GM23248 (cell line): Measurements from ENCODE around the gene GRHPR. TPM values are rescaled to one million over a fixed set of nuclear protein-coding genes. Genes with fewer than 3 reads are reported as not detected.
"Not testable (repeated sequence)": the region's sequence is repeated elsewhere in the genome, so short reads cannot be mapped to it uniquely, and the experiment has no call there.

ENCODE experiments used
- DNase-seq: peaks from one replicate; pipeline ENCODE4 v3.0.0-alpha.2; 2015
- H2AFZ ChIP-seq: fragments of 200-600 bp; sonication (generic); 2 replicates; pipeline ENCODE4 v1.6.1; 2016; ENCODE audit warnings: antibody characterized with exemption
- H3F3A ChIP-seq: fragments of 200-600 bp; sonication (generic); 2 replicates; pipeline ENCODE4 v1.6.1; 2016; ENCODE audit warnings: mild to moderate bottlenecking, antibody characterized with exemption, mixed run types; ENCODE audit not compliant: insufficient read depth
- H3K27ac ChIP-seq: fragments of 200-600 bp; sonication (generic); 2 replicates; pipeline ENCODE4 v1.5.1; 2016; ENCODE audit warnings: mild to moderate bottlenecking
- H3K27me3 ChIP-seq: fragments of 200-600 bp; sonication (generic); replicated peaks from 2 replicates; pipeline ENCODE4 v1.6.1; 2016; ENCODE audit warnings: mild to moderate bottlenecking; ENCODE audit not compliant: insufficient read depth
- H3K36me3 ChIP-seq: fragments of 200-600 bp; sonication (generic); 2 replicates; pipeline ENCODE4 v1.6.1; 2016; ENCODE audit warnings: low read depth, mild to moderate bottlenecking
- H3K4me1 ChIP-seq: fragments of 200-600 bp; sonication (generic); 2 replicates; pipeline ENCODE4 v1.6.1; 2016; ENCODE audit warnings: mild to moderate bottlenecking; ENCODE audit not compliant: insufficient read depth
- H3K4me2 ChIP-seq: fragments of 200-600 bp; sonication (generic); one replicate; pipeline ENCODE4 v1.6.1; 2016; ENCODE audit warnings: mild to moderate bottlenecking; ENCODE audit not compliant: unreplicated experiment
- H3K4me3 ChIP-seq: fragments of 200-600 bp; sonication (generic); 2 replicates; pipeline ENCODE4 v1.5.1; 2016; ENCODE audit warnings: mild to moderate bottlenecking
- H3K79me2 ChIP-seq: fragments of 200-600 bp; sonication (generic); 2 replicates; pipeline ENCODE4 v1.6.1; 2016; ENCODE audit warnings: mild to moderate bottlenecking; ENCODE audit not compliant: insufficient read depth
- H3K9ac ChIP-seq: fragments of 200-600 bp; sonication (generic); 2 replicates; pipeline ENCODE4 v1.6.1; 2016; ENCODE audit warnings: mild to moderate bottlenecking
- H3K9me2 ChIP-seq: fragments of 200-600 bp; sonication (generic); 2 replicates; pipeline ENCODE4 v1.6.1; 2016; ENCODE audit warnings: mixed run types, mild to moderate bottlenecking, moderate library complexity; ENCODE audit not compliant: insufficient read depth
- H3K9me3 ChIP-seq: fragments of 200-600 bp; sonication (generic); one replicate; pipeline ENCODE4 v1.6.1; 2017; ENCODE audit warnings: low read depth
- H4K20me1 ChIP-seq: fragments of 200-600 bp; sonication (generic); 2 replicates; pipeline ENCODE4 v1.6.0; 2016; ENCODE audit not compliant: insufficient read depth
- EZH2 ChIP-seq: fragments of 200-600 bp; sonication (generic); IDR thresholded peaks from 2 replicates; pipeline ENCODE4 v1.6.1; 2018; ENCODE audit warnings: antibody characterized with exemption, mild to moderate bottlenecking; ENCODE audit not compliant: insufficient read depth, poor library complexity, severe bottlenecking
- EZH2phosphoT487 ChIP-seq: fragments of 200-600 bp; sonication (generic); IDR thresholded peaks from 2 replicates; pipeline ENCODE4 v1.6.1; 2018; ENCODE audit warnings: antibody characterized with exemption, moderate library complexity, mild to moderate bottlenecking, low read depth; ENCODE audit not compliant: insufficient read depth
- WGBS, 2 experiments: methylation state at CpG; one replicate each; pipeline ENCODE4 v1.1.6; 2015 to 2017; ENCODE audit warnings: low lambda C conversion rate in 2 of 2, low coverage in 1 of 2; ENCODE audit errors: missing lambda C conversion rate in 2 of 2; 5-methylcytosine and 5-hydroxymethylcytosine counted together
- in situ Hi-C: fragments of 300-500 bp; cut with MboI; formaldehyde crosslinking; loops from 2 replicates; pipeline ENCODE4 v1.15.0; 2020
- polyA plus RNA-seq: library from polyadenylated mRNA; unstranded; fragments of >200 nt; fragmentation: Nextera tagmentation; extraction: Ambion mirVana; gene quantifications from 2 replicates; pipeline ENCODE4 v1.2.1, GENCODE V29; 2016
- total RNA-seq: library from RNA; depleted of rRNA; stranded (reverse); fragments of >200 nt; shearing (Covaris generic); gene quantifications from 2 replicates; pipeline ENCODE4 v1.2.3, GENCODE V29; 2014

Gene GRHPR
- total and polyA plus RNA-seq, 2 experiments from 2014 or later, result 124 to 146 TPM

DNA sequence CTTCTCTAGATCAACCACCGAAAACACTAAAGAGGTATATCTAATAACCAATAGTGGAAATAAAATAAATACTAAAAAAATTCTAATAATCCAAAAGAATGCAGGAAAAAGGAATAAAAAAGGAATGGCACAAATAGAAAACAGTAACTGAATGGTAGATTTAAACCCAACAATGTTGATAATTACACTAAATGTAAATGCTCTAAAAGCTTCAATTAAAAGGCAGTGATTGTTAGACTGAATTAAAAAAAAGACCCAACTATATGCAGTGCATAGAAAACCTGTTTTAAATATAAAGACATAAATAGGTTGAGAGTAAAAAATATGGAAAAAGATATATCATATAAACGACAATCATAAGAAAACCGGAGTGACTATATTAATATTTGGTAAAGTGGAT, 51.9 kb downstream of the GRHPR start:
- H2AFZ ChIP-seq, result no peak overlapping the region
- no peak overlapping the region for H3K9ac ChIP-seq
- 85 to 86% methylated on average over 3 of the region's 3 CpGs for WGBS, 2 experiments
- TF ChIP-seq EZH2 (no peak), EZH2phosphoT487 (no peak)
- H3K9me2 ChIP-seq, result no peaks in the 10 kb centered on the region
- H3K27ac ChIP-seq, result no peak overlapping the region
- no peaks in the 10 kb centered on the region for H3K79me2 ChIP-seq
- no peak overlapping the region for H3K4me3 ChIP-seq
- H3K4me2 ChIP-seq, result no peak overlapping the region
- no peak for DNase-seq
- no peaks in the 10 kb centered on the region for H3K36me3 ChIP-seq
- no peaks in the 10 kb centered on the region for H4K20me1 ChIP-seq
- peaks cover 31% of the 10 kb centered on the region for H3F3A ChIP-seq
- in situ Hi-C loops, result no loop called here
- H3K4me1 ChIP-seq, result peaks cover 11% of the 10 kb centered on the region
- H3K27me3 ChIP-seq, result no peaks in the 10 kb centered on the region
- H3K9me3 ChIP-seq, result no peaks in the 10 kb centered on the region

GRCh38 chr9:37476930-37477329, 54.4 kb downstream of the GRHPR start:
- Histone ChIP-seq H3K27me3 (no peaks in the 10 kb centered on the region), H3K4me3 (no peak overlapping the region), H3K4me2 (no peak overlapping the region), H3K79me2 (no peaks in the 10 kb centered on the region), H3F3A (peaks cover 16% of the 10 kb centered on the region), H4K20me1 (no peaks in the 10 kb centered on the region), H3K9me3 (no peaks in the 10 kb centered on the region), H3K27ac (no peak overlapping the region), H3K36me3 (no peaks in the 10 kb centered on the region), H2AFZ (no peak overlapping the region), H3K9me2 (no peaks in the 10 kb centered on the region), H3K9ac (no peak overlapping the region), H3K4me1 (peaks cover under 1% of the 10 kb centered on the region)
- 73 to 76% methylated on average over 7 to 11 of the region's 11 CpGs for WGBS, 2 experiments
- in situ Hi-C loops, result loop anchor here (25.0 kb wide), 1 partner anchor 910 kb away; the partner anchor contains the start of gene ALDH1B1
- TF ChIP-seq EZH2 (no peak), EZH2phosphoT487 (no peak)
- DNase-seq, result no peak

GRCh38 chr9:37477443-37477842, 54.9 kb downstream of the GRHPR start:
- not testable (repeated sequence) for H3K4me2 ChIP-seq, DNase-seq, H3K79me2 ChIP-seq, H3K27me3 ChIP-seq, H3K9ac ChIP-seq, H3K9me3 ChIP-seq, H3K4me1 ChIP-seq, H2AFZ ChIP-seq, H4K20me1 ChIP-seq, H3K9me2 ChIP-seq, H3K4me3 ChIP-seq, H3K27ac ChIP-seq, H3K36me3 ChIP-seq
- in situ Hi-C loops, result loop anchor here (25.0 kb wide), 1 partner anchor 910 kb away; the partner anchor contains the start of gene ALDH1B1
- peaks cover 12% of the 10 kb centered on the region for H3F3A ChIP-seq
- 96 to 97% methylated on average over 4 of the region's 4 CpGs for WGBS, 2 experiments

DNA sequence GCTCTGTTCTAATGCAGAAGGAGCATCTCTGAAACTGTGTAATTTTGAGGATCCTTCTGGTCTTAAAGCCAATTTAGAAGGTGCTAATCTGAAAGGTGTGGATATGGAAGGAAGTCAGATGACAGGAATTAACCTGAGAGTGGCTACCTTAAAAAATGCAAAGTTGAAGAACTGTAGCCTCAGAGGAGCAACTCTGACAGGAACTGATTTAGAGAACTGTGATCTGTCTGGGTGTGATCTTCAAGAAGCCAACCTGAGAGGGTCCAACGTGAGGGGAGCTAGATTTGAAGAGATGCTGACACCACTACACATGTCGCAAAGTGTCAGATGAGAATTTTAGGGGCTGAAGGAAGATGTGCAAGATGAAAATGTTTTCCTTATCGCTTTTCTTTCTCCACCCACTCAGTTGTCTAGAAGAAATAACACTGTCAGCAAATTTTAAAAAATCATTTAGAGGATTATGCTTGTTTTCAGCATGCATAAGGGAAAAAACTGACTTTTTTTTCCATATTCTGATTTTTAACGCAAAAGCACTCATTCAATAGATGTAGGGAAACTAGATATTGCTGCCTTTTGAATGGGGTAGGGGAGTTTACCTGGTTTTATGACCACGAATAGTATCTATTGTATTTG, 55.6 kb downstream of the GRHPR start:
- 50 to 55% methylated on average over 5 of the region's 5 CpGs for WGBS, 2 experiments
- not testable (repeated sequence) for H3K9me2 ChIP-seq, H3K4me3 ChIP-seq, H3K4me1 ChIP-seq, H4K20me1 ChIP-seq, H3K4me2 ChIP-seq, H3K27me3 ChIP-seq, H3K79me2 ChIP-seq, DNase-seq, H2AFZ ChIP-seq, H3F3A ChIP-seq, H3K9ac ChIP-seq, H3K36me3 ChIP-seq, H3K27ac ChIP-seq, H3K9me3 ChIP-seq
- in situ Hi-C loops, result loop anchor here (25.0 kb wide), 1 partner anchor 909 kb away; the partner anchor contains the start of gene ALDH1B1

DNA sequence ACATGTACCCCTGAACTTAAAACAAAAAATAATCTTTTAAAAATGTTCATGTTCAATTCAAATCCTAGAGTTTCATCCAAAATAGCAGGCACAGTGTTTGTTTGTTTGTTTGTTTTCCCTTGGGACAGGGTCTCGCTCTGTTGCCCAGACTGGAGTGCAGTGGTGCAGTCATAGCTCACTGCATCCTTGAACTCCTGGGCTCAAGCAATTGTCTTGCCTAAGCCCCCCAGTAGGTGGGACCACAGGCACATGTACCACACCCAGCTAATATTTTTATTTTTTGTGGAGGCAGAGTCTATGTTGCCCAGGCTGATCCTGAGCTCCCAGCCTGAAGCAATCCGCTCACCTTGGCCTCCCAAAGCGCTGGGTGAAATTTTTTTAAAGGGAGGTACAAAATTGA, 58.3 kb downstream of the GRHPR start:
- Histone ChIP-seq H3K9me2 (no peaks in the 10 kb centered on the region), H4K20me1 (no peaks in the 10 kb centered on the region), H3F3A (no peaks in the 10 kb centered on the region), H3K4me2 (no peak overlapping the region), H3K36me3 (no peaks in the 10 kb centered on the region), H3K27me3 (no peaks in the 10 kb centered on the region), H3K27ac (no peak overlapping the region), H3K9ac (no peak overlapping the region), H2AFZ (no peak overlapping the region), H3K79me2 (no peaks in the 10 kb centered on the region), H3K4me3 (no peak overlapping the region), H3K4me1 (0 out of 2 replicates have a peak, but pooled peaks cover 3% of the 10 kb centered on the region), H3K9me3 (no peaks in the 10 kb centered on the region)
- in situ Hi-C loops, result loop anchor here (25.0 kb wide), 1 partner anchor 907 kb away; the partner anchor contains the start of gene ALDH1B1
- DNase-seq, result no peak
- TF ChIP-seq EZH2phosphoT487, result no peak
- no peak for TF ChIP-seq EZH2
- WGBS, 2 experiments, result 79 to 89% methylated on average over 3 of the region's 3 CpGs
